ENCODE results near the gene PFKFB3.
"Not testable (repeated sequence)": the region's sequence is repeated elsewhere in the genome, so short reads cannot be mapped to it uniquely, and the experiment has no call there.

PFKFB3 gene

GRCh38 chr10:6187278-6187677, 15.5 kb upstream of the PFKFB3 start:
- Histone ChIP-seq H3K4me1 (ENCODE audit: insufficient read depth, low read length) (no peaks in the 10 kb centered on the region; the same call in 1 of the 2 replicates), H3K9me3 (ENCODE audit: control insufficient read depth, insufficient read depth, low read length) (no peaks in the 10 kb centered on the region), H3K9ac (ENCODE audit: low read depth, low read length) (no peak overlapping the region), H3K36me3 (ENCODE audit: insufficient read depth, low read length) (no peaks in the 10 kb centered on the region)

GRCh38 chr10:6190033-6190432, 12.7 kb upstream of the PFKFB3 start:
- H3K4me1 ChIP-seq (ENCODE audit: insufficient read depth, low read length); H3K9ac ChIP-seq (ENCODE audit: low read depth, low read length); H3K9me3 ChIP-seq (ENCODE audit: control insufficient read depth, insufficient read depth, low read length); H3K36me3 ChIP-seq (ENCODE audit: insufficient read depth, low read length): not testable (repeated sequence)

- Histone ChIP-seq H3K4me1 (ENCODE audit: insufficient read depth, low read length) (no peaks in the 10 kb centered on the region), H3K9me3 (ENCODE audit: control insufficient read depth, insufficient read depth, low read length) (no peaks in the 10 kb centered on the region), H3K9ac (ENCODE audit: low read depth, low read length) (no peak overlapping the region), H3K36me3 (ENCODE audit: insufficient read depth, low read length) (no peaks in the 10 kb centered on the region)
Measured at GRCh38 chr10:6191147-6191546, 11.6 kb upstream of the PFKFB3 start.

GRCh38 chr10:6191569-6191968, 11.2 kb upstream of the PFKFB3 start:
- no peaks in the 10 kb centered on the region for H3K9me3 ChIP-seq (ENCODE audit: control insufficient read depth, insufficient read depth, low read length)
- no peaks in the 10 kb centered on the region for H3K4me1 ChIP-seq (ENCODE audit: insufficient read depth, low read length)
- no peaks in the 10 kb centered on the region for H3K36me3 ChIP-seq (ENCODE audit: insufficient read depth, low read length)
- no peak overlapping the region for H3K9ac ChIP-seq (ENCODE audit: low read depth, low read length)

GRCh38 chr10:6193342-6193741, 9.4 kb upstream of the PFKFB3 start:
- H3K36me3 ChIP-seq (ENCODE audit: insufficient read depth, low read length); H3K4me1 ChIP-seq (ENCODE audit: insufficient read depth, low read length); H3K9ac ChIP-seq (ENCODE audit: low read depth, low read length); H3K9me3 ChIP-seq (ENCODE audit: control insufficient read depth, insufficient read depth, low read length): not testable (repeated sequence)

GRCh38 chr10:6194311-6194710, 8.4 kb upstream of the PFKFB3 start:
- Histone ChIP-seq H3K36me3 (ENCODE audit: insufficient read depth, low read length) (no peaks in the 10 kb centered on the region), H3K4me1 (ENCODE audit: insufficient read depth, low read length) (no peaks in the 10 kb centered on the region), H3K9me3 (ENCODE audit: control insufficient read depth, insufficient read depth, low read length) (no peaks in the 10 kb centered on the region), H3K9ac (ENCODE audit: low read depth, low read length) (no peak overlapping the region)

GRCh38 chr10:6195376-6195775, 7.4 kb upstream of the PFKFB3 start:
- Histone ChIP-seq H3K9ac (ENCODE audit: low read depth, low read length) (no peak overlapping the region), H3K36me3 (ENCODE audit: insufficient read depth, low read length) (no peaks in the 10 kb centered on the region), H3K4me1 (ENCODE audit: insufficient read depth, low read length) (no peaks in the 10 kb centered on the region), H3K9me3 (ENCODE audit: control insufficient read depth, insufficient read depth, low read length) (no peaks in the 10 kb centered on the region)

GRCh38 chr10:6195846-6196245, 6.9 kb upstream of the PFKFB3 start:
- Histone ChIP-seq H3K36me3 (ENCODE audit: insufficient read depth, low read length) (no peaks in the 10 kb centered on the region), H3K9me3 (ENCODE audit: control insufficient read depth, insufficient read depth, low read length) (no peaks in the 10 kb centered on the region), H3K9ac (ENCODE audit: low read depth, low read length) (no peak overlapping the region), H3K4me1 (ENCODE audit: insufficient read depth, low read length) (no peaks in the 10 kb centered on the region)

- not testable (repeated sequence) for H3K9ac ChIP-seq (ENCODE audit: low read depth, low read length); H3K36me3 ChIP-seq (ENCODE audit: insufficient read depth, low read length); H3K4me1 ChIP-seq (ENCODE audit: insufficient read depth, low read length); H3K9me3 ChIP-seq (ENCODE audit: control insufficient read depth, insufficient read depth, low read length)
Measured at GRCh38 chr10:6196524-6196923, 6.2 kb upstream of the PFKFB3 start.

- Histone ChIP-seq H3K9me3 (ENCODE audit: control insufficient read depth, insufficient read depth, low read length) (no peaks in the 10 kb centered on the region), H3K4me1 (ENCODE audit: insufficient read depth, low read length) (no peaks in the 10 kb centered on the region; the same call in 1 of the 2 replicates), H3K9ac (ENCODE audit: low read depth, low read length) (no peak overlapping the region), H3K36me3 (ENCODE audit: insufficient read depth, low read length) (no peaks in the 10 kb centered on the region)
Measured at GRCh38 chr10:6197321-6197720, 5.4 kb upstream of the PFKFB3 start.

- no peaks in the 10 kb centered on the region; the same call in 1 of the 2 replicates for H3K4me1 ChIP-seq (ENCODE audit: insufficient read depth, low read length)
Measured at GRCh38 chr10:6198171-6198570, 4.6 kb upstream of the PFKFB3 start.

GRCh38 chr10:6199131-6199733, 3.5 kb upstream of the PFKFB3 start:
- no peak overlapping the region for H3K9ac ChIP-seq (ENCODE audit: low read depth, low read length)
- H3K4me1 ChIP-seq (ENCODE audit: insufficient read depth, low read length) = no peaks in the 10 kb centered on the region; the same call in 1 of the 2 replicates
- H3K9me3 ChIP-seq (ENCODE audit: control insufficient read depth, insufficient read depth, low read length) = no peaks in the 10 kb centered on the region
- H3K36me3 ChIP-seq (ENCODE audit: insufficient read depth, low read length) = no peaks in the 10 kb centered on the region

More at GRCh38 chr10:6198171-6198570, 4.6 kb upstream of the PFKFB3 start:
- Histone ChIP-seq H3K36me3 (ENCODE audit: insufficient read depth, low read length) (no peaks in the 10 kb centered on the region), H3K9me3 (ENCODE audit: control insufficient read depth, insufficient read depth, low read length) (no peaks in the 10 kb centered on the region), H3K9ac (ENCODE audit: low read depth, low read length) (no peak overlapping the region)

- no peaks in the 10 kb centered on the region for H3K36me3 ChIP-seq (ENCODE audit: insufficient read depth, low read length)
- H3K9ac ChIP-seq (ENCODE audit: low read depth, low read length) = peak overlapping the region; percentile 52; the same call in 1 of the 2 replicates
- no peaks in the 10 kb centered on the region; the same call in 1 of the 2 replicates for H3K4me1 ChIP-seq (ENCODE audit: insufficient read depth, low read length)
- no peaks in the 10 kb centered on the region for H3K9me3 ChIP-seq (ENCODE audit: control insufficient read depth, insufficient read depth, low read length)
Measured at GRCh38 chr10:6200440-6200733, 2.3 kb upstream of the PFKFB3 start.

GRCh38 chr10:6200734-6201515, 1.8 kb upstream of the PFKFB3 start:
- H3K9ac ChIP-seq (ENCODE audit: low read depth, low read length) = peak overlapping the region; percentile 79; the same call in 1 of the 2 replicates
- H3K36me3 ChIP-seq (ENCODE audit: insufficient read depth, low read length) = no peaks in the 10 kb centered on the region
- no peaks in the 10 kb centered on the region for H3K9me3 ChIP-seq (ENCODE audit: control insufficient read depth, insufficient read depth, low read length)
- no peaks in the 10 kb centered on the region; the same call in 1 of the 2 replicates for H3K4me1 ChIP-seq (ENCODE audit: insufficient read depth, low read length)

- Histone ChIP-seq H3K36me3 (ENCODE audit: insufficient read depth, low read length) (no peaks in the 10 kb centered on the region), H3K4me1 (ENCODE audit: insufficient read depth, low read length) (no peaks in the 10 kb centered on the region; the same call in 1 of the 2 replicates), H3K9ac (ENCODE audit: low read depth, low read length) (peak overlapping the region; percentile 79; the same call in 1 of the 2 replicates), H3K9me3 (ENCODE audit: control insufficient read depth, insufficient read depth, low read length) (no peaks in the 10 kb centered on the region)
Measured at GRCh38 chr10:6201516-6201975, 1.2 kb upstream of the PFKFB3 start.
